HG02870 (cell line): Measurements from ENCODE around the gene CAPN13.

Source experiments
- ATAC-seq: cut with Tn5 transposase; IDR thresholded peaks from one replicate; pipeline ENCODE4 v1.9.1; 2021; ENCODE audit warnings: mild to moderate bottlenecking, moderate library complexity; ENCODE audit not compliant: unreplicated experiment

The CAPN13 gene

DNA sequence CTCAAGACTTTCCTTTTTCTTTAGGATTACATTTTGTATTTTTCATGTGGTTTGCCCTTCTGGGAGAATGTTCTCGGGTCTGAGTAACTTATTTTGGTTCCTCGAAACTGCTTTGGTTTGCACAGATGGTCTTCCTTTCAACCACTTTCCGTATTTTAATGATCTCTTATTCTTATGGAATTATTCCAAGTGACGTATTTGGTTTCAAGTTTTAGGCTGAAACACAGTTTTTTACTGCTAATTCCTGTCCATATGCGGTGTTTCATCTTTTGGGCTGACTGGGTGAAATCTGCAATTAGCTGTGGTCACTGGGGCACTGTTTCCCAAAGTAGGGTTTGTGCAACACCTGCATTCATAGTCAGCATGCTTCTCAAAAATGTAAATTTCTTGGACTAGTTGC is 122.7 kb downstream of the CAPN13 start:
- ATAC-seq: no peak

DNA sequence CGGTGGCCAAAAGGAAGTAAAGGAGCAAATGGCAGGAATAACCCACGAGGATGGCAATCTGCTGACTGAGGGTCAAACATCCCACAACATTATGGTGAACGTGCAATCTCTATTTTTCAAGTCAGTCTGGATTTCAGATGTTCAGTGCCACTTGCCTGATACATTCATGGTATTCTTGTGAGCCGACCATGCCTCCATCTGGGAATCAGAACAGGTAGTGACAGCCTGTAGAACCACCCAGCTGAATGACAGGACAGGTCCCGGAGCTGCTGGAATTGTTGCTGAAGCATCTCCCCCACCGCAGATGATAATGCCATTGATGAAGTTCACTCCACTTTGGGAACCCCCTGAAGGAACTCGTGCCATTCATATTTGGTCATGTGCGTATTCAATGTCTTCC is 123.2 kb downstream of the CAPN13 start:
- ATAC-seq: no peak

DNA sequence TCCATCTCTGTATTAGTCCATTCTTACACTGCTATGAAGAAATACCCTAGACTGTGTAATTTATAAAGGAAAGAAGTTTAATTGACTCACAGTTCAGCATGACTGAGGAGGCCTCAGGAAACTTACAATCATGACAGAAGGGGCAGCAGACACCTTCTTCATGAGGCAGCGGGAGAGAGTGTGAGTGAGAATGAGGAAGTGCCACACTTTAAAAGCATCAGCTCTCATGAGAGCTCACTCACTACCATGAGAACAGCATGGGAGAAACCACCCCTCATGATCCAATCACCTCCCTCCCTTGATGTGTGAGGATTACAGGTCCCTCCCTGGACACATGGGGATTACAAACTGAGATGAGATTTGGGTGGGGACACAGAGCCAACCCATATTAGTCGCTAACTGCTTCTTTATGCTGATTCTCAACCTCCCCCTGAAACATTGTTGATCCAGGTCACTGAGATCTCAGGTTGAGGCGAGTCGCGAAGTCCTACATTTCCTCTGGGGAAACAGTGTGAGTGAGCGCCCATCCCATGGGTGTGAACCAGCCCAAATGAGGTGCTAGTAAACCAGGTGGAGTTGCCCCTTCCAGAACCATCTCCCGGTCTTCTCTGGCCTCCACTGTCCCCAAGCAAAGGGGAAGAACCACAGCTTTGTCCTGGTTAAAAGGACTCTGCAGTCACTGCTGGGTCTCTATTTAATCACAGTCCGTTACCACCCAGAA is 123.8 kb downstream of the CAPN13 start:
- ATAC-seq: no peak

DNA sequence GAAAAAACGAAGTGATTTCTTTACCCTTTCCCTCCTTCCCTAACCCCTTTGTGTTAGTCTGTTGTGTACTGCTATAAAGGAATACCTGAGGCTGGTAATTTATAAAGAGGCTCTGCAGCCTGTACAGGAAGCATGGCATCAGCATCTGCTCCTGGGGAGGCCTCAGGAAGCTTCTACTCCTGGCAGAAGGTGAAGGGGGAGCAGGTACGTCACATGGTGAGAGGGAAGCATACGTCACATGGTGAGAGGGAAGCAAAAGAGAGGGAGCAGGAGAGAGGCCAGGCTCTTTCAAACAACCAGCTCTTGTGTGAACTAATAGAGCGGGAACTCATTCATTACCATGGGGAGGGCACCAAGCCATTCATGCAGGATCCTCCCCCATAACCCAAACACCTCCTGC is 126.2 kb downstream of the CAPN13 start:
- ATAC-seq: no peak

DNA sequence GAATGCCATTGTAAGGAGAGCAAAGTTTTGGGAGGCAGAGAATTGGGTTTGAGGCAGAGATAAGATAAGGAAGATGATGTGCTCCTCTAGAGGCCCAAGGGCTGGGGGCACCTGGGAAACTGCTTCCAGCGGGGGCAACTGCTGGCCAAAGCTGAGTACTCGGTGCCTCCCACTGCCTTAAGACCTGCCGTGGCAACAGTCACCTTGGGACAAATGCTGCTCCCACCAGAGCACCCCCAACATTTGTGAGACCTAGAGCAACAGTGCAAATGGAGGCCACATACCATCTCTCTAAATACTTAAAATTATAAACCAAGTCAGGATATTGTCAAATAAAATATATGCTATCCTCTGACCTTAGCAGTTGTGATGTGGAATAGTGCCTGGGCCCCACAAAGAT is 127.1 kb downstream of the CAPN13 start:
- no peak for ATAC-seq

DNA sequence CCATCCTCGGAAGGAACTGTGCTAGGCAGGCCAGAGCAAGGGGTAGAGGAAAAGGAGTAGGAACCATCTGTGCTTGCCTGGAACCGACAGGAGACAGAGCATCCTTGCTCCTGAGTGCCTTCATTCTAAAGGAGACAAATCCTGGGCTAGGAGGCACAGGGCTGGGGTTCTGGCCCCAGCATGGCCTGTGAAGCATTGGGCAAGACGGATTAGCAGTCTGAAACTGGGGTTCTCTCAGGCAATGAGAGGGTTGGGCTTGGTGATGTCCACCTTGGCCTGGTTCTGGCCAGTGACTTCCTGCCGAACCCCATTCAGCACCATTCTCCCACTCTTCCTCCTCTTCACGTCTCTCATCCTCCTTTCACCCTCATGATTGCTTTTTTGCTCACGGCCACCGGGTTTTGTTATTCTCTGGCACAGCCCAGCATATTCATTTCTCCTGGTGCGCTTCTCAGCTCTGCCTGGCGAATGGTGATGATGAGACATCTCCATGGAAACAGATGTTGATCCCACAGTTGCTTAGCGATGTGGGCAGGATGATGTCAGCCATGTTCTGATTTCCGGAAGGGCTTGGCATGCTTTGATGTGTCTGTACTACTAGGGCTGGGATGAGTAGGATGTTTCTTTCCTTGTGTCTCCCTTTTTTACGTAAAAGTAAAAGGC is 127.7 kb downstream of the CAPN13 start:
- ATAC-seq: no peak

DNA sequence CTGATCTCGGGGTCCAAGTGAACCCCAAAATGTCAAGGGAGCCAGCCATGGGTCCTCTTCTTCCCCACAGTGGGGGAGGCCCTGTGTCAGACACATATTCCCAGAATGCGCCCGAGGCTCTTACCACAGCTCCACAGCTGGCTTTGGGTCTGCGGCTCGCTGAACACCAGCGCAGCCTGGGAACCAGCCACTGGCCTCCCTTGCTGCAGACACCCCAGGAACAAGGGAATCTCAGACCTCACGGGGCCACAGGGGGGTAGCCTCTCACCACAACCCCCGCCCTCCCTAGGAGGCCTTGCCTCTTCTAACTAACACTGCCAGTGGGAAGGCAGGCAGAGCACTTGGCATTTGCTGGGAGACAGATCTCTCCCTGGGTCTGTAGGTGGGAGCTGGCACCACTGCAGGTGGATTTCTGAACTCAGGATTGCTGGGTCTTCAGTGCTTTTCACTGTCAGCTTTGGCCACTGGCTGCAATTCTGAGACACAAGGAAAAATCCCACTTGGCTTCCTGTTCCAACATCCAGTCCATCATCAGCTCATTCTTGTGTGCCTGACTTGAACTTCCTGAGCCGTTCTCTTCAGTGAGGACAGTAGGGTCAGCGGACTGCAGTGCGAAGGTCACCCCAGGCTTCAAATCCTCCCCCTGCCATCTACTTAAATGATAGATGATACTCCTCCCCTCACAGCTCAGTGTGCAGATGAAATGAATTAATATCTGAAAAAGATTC is 128.7 kb downstream of the CAPN13 start:
- ATAC-seq: no peak

DNA sequence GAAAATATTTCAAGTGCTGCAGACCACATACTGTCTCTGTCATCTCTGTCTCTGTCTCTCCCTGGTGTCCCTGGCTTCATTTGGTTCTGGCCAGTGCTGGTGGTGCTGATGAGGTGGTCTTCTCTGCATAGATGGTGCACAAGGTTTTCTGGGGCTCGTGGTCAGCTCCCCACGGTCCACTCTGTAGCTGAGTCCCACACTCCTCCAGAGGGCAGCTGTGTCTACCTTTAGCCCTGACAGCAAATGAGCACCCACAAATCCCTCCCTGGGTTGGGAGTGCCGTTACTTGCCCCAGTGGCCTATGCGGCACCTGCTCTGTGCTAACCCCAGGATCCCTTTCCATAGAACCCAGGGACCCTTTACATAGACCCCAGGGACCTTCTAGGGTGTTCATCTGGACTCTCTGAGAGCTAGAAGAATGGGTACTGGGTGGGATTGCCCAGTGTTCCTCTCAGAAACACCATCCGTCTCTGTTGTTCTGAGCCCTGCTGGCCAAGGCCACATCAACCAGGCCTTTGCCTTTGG is 129.3 kb downstream of the CAPN13 start:
- ATAC-seq: no peak

DNA sequence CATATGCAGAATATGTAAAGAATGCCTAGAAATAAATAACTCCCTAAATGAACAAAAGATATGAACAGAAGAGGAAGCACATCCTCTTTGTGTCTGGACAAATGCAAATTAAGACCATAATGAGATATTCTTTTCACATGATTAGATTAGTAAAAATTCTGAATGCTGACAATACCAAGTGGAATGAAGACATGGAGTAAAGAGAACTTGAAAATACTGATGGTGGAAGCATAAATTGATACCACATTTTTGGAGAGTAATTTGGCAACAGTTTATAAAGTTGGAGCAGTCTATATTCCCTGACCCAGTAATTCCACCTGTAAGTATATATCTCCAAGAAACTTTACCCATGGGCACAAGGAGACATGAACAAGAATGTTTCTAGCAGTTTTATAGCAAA is 130.0 kb downstream of the CAPN13 start:
- ATAC-seq: no peak

DNA sequence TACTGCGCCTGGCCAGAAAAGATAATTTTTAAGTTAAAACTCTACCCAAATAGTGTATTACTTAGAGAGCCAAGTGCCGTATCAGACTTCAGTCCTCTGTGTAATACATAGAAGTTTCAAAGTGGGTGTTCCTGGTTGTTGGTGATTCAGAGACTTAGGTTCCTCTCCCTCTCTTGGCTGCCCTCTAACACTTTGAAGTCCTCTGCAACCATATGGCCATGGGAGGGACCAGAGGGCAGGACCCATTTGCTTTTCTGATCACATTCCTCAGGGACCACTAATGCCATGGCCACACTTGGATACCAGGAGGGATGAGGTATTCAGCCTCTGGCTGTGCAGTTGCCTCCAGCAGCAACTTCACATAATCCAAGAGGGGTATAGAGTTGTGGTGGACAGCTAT is 131.5 kb downstream of the CAPN13 start:
- ATAC-seq: no peak

DNA sequence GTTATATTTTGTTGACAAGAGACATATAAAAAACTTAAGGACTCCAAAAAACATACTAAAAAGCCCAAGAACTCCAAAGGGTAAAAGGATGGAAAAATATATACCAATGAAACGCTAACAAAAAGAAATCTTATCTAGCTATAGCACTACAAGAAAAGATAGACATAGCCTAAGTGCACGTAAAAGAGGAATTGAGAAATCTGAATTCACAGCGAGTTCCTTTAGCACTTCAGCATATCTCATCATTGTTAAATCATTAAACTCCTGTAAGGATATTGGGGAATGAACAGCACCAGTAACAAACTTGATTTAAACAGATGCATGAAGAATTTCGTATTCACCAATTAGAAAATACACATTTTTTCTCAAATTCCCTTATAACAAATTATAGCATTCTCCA is 134.1 kb downstream of the CAPN13 start:
- no peak for ATAC-seq
